Measurements from ENCODE around the gene CAPZB.

GRCh38 chr1:19340387-19340937 lies 144.9 kb downstream of the CAPZB start:
- no peak for TF ChIP-seq POLR2A (IDR thresholded peaks at IDR 0.05)
- TF ChIP-seq CTCF (IDR thresholded peaks at IDR 0.05), result no peak
- no peak for TF ChIP-seq POLR2AphosphoS5 (IDR thresholded peaks at IDR 0.05)

Measured in breast epithelium (tissue), 3 donors.